GM23338 (cell line): ENCODE data around the gene LATS2. TPM values are rescaled to one million over a fixed set of nuclear protein-coding genes. Genes with fewer than 3 reads are reported as not detected.

Experiments used
- ATAC-seq: fragments of 200-7000 bp; cut with Tn5 transposase; 3 replicates; pipeline ENCODE4 v1.9.1; 2020
- DNase-seq: peaks from one replicate; pipeline ENCODE4 v3.0.0-alpha.2; 2015; ENCODE audit warnings: low spot score
- H2AFZ ChIP-seq: fragments of 200-600 bp; sonication (generic); 2 replicates; pipeline ENCODE4 v1.8.0; 2016; ENCODE audit warnings: antibody characterized with exemption, mild to moderate bottlenecking, moderate library complexity
- H3F3A ChIP-seq: fragments of 200-600 bp; sonication (generic); replicated peaks from 2 replicates; pipeline ENCODE4 v1.8.0; 2017; ENCODE audit warnings: antibody characterized with exemption, mixed run types, low read depth
- H3K27ac ChIP-seq: fragments of 200-600 bp; sonication (generic); 2 replicates; pipeline ENCODE4 v1.6.1; 2016; ENCODE audit warnings: low read depth
- H3K27me3 ChIP-seq: fragments of 200-600 bp; sonication (generic); 2 replicates; pipeline ENCODE4 v1.8.0; 2016; ENCODE audit warnings: mild to moderate bottlenecking, mixed run types, moderate library complexity; ENCODE audit not compliant: insufficient read depth
- H3K36me3 ChIP-seq: fragments of 200-600 bp; sonication (generic); 2 replicates; pipeline ENCODE4 v1.8.0; 2016; ENCODE audit warnings: mild to moderate bottlenecking; ENCODE audit not compliant: insufficient read depth
- H3K4me1 ChIP-seq: fragments of 200-600 bp; sonication (generic); 2 replicates; pipeline ENCODE4 v1.8.0; 2016; ENCODE audit warnings: mild to moderate bottlenecking, moderate library complexity; ENCODE audit not compliant: insufficient read depth
- H3K4me2 ChIP-seq: fragments of 200-600 bp; sonication (generic); 2 replicates; pipeline ENCODE4 v1.7.1; 2017; ENCODE audit warnings: mixed run types
- H3K4me3 ChIP-seq: fragments of 200-600 bp; sonication (generic); 2 replicates; pipeline ENCODE4 v1.6.1; 2016; ENCODE audit warnings: mixed run types
- H3K79me2 ChIP-seq: fragments of 200-600 bp; sonication (generic); replicated peaks from 2 replicates; pipeline ENCODE4 v1.8.0; 2017; ENCODE audit warnings: mild to moderate bottlenecking; ENCODE audit not compliant: insufficient read depth
- H3K9me2 ChIP-seq: fragments of 200-600 bp; sonication (generic); 2 replicates; pipeline ENCODE4 v1.8.0; 2017; ENCODE audit not compliant: insufficient read depth
- H4K20me1 ChIP-seq: fragments of 200-600 bp; sonication (generic); replicated peaks from 2 replicates; pipeline ENCODE4 v1.8.0; 2017; ENCODE audit warnings: mild to moderate bottlenecking; ENCODE audit not compliant: insufficient read depth
- H3K27ac Mint-ChIP-seq: 2 replicates; pipeline ENCODE4 v1.8.0; 2020; ENCODE audit warnings: inconsistent platforms, mild to moderate bottlenecking, moderate library complexity, mixed read lengths
- H3K27me3 Mint-ChIP-seq: 3 replicates; pipeline ENCODE4 v1.8.0; 2022; ENCODE audit warnings: low read depth, mild to moderate bottlenecking, moderate library complexity, mixed read lengths, inconsistent platforms; ENCODE audit not compliant: insufficient read depth, poor library complexity
- H3K36me3 Mint-ChIP-seq: 3 replicates; pipeline ENCODE4 v1.8.0; 2021; ENCODE audit warnings: low read depth, mild to moderate bottlenecking, inconsistent platforms, moderate library complexity, mixed read lengths
- H3K4me1 Mint-ChIP-seq: 3 replicates; pipeline ENCODE4 v1.8.0; 2020; ENCODE audit warnings: mild to moderate bottlenecking, inconsistent platforms, mixed read lengths
- H3K4me3 Mint-ChIP-seq: 3 replicates; pipeline ENCODE4 v1.8.0; 2021; ENCODE audit warnings: moderate library complexity, mild to moderate bottlenecking, inconsistent platforms, mixed read lengths
- H3K9me3 Mint-ChIP-seq: 3 replicates; pipeline ENCODE4 v1.8.0; 2020; ENCODE audit warnings: moderate library complexity, mild to moderate bottlenecking, inconsistent platforms, mixed read lengths
- POLR2AphosphoS5 ChIP-seq: IDR thresholded peaks from 2 replicates; pipeline ENCODE4 v1.6.1; 2016; ENCODE audit warnings: antibody characterized with exemption, low read depth
- ZNF114 ChIP-seq: fragments of 250-450 bp; sonication (Bioruptor Pico); IDR thresholded peaks from 2 replicates; pipeline ENCODE4 v1.5.0; 2020; ENCODE audit warnings: mild to moderate bottlenecking, moderate library complexity
- polyA plus RNA-seq: library from polyadenylated mRNA; unstranded; fragments of >200 nt; fragmentation: Nextera tagmentation; extraction: Ambion mirVana; gene quantifications from 2 replicates; pipeline ENCODE4 v1.2.1, GENCODE V29; 2016
- total RNA-seq: library from RNA; depleted of rRNA; stranded (reverse); fragments of >200 nt; shearing (Covaris generic); gene quantifications from 2 replicates; pipeline ENCODE4 v1.2.3, GENCODE V29; 2014
- TF ChIP-seq, protein P1 (sequence below): fragments of 250-450 bp; sonication (Bioruptor Pico); IDR thresholded peaks from 2 replicates; pipeline ENCODE4 v1.5.0; 2020; ENCODE audit warnings: mild to moderate bottlenecking, moderate library complexity

LATS2 gene
- total and polyA plus RNA-seq, 2 experiments from 2014 or later = 10.5 to 25.4 TPM

DNA sequence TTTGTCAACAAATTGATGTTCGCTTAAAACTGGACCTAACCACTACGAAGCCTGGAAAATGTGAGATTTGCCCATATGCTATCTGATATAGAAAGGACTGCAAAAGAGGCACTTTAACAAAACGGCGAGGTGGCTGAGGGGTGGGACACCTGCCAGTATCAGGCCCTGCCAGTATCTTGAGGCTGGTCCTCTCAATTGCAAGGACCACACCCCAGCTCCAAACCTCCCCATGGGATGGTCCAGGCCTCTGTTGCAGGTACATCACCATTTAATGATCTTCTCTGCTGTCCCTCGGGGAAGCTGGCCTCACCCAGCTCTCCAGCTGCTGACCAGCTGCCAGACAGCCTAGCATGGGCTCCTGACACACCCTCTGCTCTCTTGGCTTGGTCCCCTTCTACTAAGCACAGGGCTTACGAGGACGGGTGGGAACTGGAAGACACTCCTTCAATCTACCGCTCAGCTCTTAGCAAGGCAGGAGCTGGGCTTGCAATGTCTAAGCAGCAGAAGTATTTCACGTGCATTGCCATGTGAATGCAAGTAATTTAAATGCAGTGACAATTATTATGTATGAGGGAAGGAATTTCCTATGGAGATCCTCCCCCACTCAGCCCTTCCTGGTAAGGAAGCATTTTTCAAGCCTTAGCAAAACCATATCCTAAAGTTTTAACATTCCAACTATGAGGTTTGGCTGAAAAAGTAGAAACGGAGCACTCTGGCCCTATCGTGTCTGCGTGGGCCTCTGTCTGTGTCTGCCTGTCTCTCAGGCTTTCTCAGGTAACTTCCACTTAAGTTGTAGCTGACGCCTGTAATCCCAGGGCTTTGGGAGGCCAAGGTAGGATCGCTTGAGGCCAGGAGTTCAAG, 63.9 kb downstream of the LATS2 start:
- Histone ChIP-seq H3K4me2 (peak overlapping the region; percentile 22), H3K27me3 (no peaks in the 10 kb centered on the region), H3K9me2 (no peaks in the 10 kb centered on the region), H2AFZ (no peak overlapping the region), H3K79me2 (peaks cover 88% of the 10 kb centered on the region), H3K36me3 (no peaks in the 10 kb centered on the region), H4K20me1 (peaks cover 14% of the 10 kb centered on the region; the same call in 1 of the 2 replicates), H3F3A (0 out of 2 replicates have a peak, but pooled peaks cover 4% of the 10 kb centered on the region), H3K4me3 (peak overlapping the region; percentile 25; the same call in 1 of the 2 replicates), H3K27ac (peak overlapping the region; percentile 96), H3K4me1 (peaks cover 27% of the 10 kb centered on the region)
- Mint-ChIP-seq H3K27me3 (peaks cover 8% of the 10 kb centered on the region), H3K4me3 (peak overlapping the region; percentile 41; the same call in 2 of the 3 replicates), H3K4me1 (peaks cover 30% of the 10 kb centered on the region), H3K27ac (peak overlapping the region; percentile 95), H3K36me3 (peaks cover 15% of the 10 kb centered on the region), H3K9me3 (peaks cover 7% of the 10 kb centered on the region)
- TF ChIP-seq POLR2AphosphoS5 = 0 out of 2 replicates have a peak, but pooled peaks have one; percentile 39
- no peak for TF ChIP-seq ZNF114 (CRISPR knock-in tag)
- TF ChIP-seq, protein P1, sequence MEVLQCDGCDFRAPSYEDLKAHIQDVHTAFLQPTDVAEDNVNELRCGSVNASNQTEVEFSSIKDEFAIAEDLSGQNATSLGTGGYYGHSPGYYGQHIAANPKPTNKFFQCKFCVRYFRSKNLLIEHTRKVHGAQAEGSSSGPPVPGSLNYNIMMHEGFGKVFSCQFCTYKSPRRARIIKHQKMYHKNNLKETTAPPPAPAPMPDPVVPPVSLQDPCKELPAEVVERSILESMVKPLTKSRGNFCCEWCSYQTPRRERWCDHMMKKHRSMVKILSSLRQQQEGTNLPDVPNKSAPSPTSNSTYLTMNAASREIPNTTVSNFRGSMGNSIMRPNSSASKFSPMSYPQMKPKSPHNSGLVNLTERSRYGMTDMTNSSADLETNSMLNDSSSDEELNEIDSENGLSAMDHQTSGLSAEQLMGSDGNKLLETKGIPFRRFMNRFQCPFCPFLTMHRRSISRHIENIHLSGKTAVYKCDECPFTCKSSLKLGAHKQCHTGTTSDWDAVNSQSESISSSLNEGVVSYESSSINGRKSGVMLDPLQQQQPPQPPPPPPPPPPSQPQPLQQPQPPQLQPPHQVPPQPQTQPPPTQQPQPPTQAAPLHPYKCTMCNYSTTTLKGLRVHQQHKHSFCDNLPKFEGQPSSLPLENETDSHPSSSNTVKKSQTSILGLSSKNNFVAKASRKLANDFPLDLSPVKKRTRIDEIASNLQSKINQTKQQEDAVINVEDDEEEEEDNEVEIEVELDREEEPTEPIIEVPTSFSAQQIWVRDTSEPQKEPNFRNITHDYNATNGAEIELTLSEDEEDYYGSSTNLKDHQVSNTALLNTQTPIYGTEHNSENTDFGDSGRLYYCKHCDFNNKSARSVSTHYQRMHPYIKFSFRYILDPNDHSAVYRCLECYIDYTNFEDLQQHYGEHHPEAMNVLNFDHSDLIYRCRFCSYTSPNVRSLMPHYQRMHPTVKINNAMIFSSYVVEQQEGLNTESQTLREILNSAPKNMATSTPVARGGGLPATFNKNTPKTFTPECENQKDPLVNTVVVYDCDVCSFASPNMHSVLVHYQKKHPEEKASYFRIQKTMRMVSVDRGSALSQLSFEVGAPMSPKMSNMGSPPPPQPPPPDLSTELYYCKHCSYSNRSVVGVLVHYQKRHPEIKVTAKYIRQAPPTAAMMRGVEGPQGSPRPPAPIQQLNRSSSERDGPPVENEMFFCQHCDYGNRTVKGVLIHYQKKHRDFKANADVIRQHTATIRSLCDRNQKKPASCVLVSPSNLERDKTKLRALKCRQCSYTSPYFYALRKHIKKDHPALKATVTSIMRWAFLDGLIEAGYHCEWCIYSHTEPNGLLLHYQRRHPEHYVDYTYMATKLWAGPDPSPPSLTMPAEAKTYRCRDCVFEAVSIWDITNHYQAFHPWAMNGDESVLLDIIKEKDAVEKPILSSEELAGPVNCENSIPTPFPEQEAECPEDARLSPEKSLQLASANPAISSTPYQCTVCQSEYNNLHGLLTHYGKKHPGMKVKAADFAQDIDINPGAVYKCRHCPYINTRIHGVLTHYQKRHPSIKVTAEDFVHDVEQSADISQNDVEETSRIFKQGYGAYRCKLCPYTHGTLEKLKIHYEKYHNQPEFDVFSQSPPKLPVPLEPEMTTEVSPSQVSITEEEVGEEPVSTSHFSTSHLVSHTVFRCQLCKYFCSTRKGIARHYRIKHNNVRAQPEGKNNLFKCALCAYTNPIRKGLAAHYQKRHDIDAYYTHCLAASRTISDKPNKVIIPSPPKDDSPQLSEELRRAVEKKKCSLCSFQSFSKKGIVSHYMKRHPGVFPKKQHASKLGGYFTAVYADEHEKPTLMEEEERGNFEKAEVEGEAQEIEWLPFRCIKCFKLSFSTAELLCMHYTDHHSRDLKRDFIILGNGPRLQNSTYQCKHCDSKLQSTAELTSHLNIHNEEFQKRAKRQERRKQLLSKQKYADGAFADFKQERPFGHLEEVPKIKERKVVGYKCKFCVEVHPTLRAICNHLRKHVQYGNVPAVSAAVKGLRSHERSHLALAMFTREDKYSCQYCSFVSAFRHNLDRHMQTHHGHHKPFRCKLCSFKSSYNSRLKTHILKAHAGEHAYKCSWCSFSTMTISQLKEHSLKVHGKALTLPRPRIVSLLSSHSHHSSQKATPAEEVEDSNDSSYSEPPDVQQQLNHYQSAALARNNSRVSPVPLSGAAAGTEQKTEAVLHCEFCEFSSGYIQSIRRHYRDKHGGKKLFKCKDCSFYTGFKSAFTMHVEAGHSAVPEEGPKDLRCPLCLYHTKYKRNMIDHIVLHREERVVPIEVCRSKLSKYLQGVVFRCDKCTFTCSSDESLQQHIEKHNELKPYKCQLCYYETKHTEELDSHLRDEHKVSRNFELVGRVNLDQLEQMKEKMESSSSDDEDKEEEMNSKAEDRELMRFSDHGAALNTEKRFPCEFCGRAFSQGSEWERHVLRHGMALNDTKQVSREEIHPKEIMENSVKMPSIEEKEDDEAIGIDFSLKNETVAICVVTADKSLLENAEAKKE (CRISPR knock-in tag) = no peak
- ATAC-seq = peak; percentile 77
- DNase-seq = peak; percentile 75
